Panc1 (cell line): Measurements from ENCODE around the gene DYNC1I1.

Experiments
- TCF7L2 ChIP-seq: IDR thresholded peaks from 2 replicates; pipeline ENCODE4 v1.6.1; 2011; ENCODE audit warnings: mild to moderate bottlenecking, low read depth, low read length, inconsistent platforms
- TF ChIP-seq, protein P1 (sequence below): fragments of 450-650 bp; IDR thresholded peaks from 2 replicates; pipeline ENCODE4 v1.5.1; 2017; ENCODE audit warnings: mild to moderate bottlenecking
- TF ChIP-seq, protein P2 (sequence below), 2 experiments: IDR thresholded peaks; 2 replicates each; pipeline ENCODE4 v1.6.1; 2011 to 2012; ENCODE audit warnings: low read depth in 2 of 2, control low read depth in 1 of 2, low read length in 1 of 2, mild to moderate bottlenecking in 1 of 2, moderate library complexity in 1 of 2; ENCODE audit not compliant: insufficient read depth in 1 of 2

DNA sequence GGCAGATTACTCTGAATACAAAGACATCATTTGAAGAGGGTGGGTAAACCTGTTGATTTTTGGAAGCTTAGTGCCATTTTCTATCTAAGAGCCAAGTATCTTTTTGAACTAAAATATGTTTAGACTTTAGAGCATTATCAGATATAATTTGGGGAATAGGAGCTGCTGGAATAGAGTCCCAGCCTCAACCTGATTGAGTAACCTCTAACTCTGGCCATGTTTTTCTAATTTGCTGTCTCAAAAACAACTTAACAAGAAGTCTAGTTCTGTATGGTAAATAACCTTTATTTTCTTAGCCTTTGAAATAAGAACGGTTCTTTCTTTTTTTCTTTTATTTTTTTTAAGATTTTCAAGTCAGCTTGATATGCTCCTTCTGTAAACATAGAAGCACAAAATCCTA, 224.5 kb downstream of the DYNC1I1 start:
- TF ChIP-seq, protein P1, sequence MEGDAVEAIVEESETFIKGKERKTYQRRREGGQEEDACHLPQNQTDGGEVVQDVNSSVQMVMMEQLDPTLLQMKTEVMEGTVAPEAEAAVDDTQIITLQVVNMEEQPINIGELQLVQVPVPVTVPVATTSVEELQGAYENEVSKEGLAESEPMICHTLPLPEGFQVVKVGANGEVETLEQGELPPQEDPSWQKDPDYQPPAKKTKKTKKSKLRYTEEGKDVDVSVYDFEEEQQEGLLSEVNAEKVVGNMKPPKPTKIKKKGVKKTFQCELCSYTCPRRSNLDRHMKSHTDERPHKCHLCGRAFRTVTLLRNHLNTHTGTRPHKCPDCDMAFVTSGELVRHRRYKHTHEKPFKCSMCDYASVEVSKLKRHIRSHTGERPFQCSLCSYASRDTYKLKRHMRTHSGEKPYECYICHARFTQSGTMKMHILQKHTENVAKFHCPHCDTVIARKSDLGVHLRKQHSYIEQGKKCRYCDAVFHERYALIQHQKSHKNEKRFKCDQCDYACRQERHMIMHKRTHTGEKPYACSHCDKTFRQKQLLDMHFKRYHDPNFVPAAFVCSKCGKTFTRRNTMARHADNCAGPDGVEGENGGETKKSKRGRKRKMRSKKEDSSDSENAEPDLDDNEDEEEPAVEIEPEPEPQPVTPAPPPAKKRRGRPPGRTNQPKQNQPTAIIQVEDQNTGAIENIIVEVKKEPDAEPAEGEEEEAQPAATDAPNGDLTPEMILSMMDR, result no peak
- TF ChIP-seq, protein P2, sequence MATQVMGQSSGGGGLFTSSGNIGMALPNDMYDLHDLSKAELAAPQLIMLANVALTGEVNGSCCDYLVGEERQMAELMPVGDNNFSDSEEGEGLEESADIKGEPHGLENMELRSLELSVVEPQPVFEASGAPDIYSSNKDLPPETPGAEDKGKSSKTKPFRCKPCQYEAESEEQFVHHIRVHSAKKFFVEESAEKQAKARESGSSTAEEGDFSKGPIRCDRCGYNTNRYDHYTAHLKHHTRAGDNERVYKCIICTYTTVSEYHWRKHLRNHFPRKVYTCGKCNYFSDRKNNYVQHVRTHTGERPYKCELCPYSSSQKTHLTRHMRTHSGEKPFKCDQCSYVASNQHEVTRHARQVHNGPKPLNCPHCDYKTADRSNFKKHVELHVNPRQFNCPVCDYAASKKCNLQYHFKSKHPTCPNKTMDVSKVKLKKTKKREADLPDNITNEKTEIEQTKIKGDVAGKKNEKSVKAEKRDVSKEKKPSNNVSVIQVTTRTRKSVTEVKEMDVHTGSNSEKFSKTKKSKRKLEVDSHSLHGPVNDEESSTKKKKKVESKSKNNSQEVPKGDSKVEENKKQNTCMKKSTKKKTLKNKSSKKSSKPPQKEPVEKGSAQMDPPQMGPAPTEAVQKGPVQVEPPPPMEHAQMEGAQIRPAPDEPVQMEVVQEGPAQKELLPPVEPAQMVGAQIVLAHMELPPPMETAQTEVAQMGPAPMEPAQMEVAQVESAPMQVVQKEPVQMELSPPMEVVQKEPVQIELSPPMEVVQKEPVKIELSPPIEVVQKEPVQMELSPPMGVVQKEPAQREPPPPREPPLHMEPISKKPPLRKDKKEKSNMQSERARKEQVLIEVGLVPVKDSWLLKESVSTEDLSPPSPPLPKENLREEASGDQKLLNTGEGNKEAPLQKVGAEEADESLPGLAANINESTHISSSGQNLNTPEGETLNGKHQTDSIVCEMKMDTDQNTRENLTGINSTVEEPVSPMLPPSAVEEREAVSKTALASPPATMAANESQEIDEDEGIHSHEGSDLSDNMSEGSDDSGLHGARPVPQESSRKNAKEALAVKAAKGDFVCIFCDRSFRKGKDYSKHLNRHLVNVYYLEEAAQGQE (IDR thresholded peaks at IDR 0.05; ENCODE audit: insufficient read depth in 1 of 2, low read depth in 2 of 2, low read length in 1 of 2), result no peak
- no peak for TF ChIP-seq TCF7L2
